Thyroid gland (tissue), 4 donors: ENCODE results near the gene HLCS. TPM values are rescaled to one million over a fixed set of nuclear protein-coding genes. Genes with fewer than 3 reads are reported as not detected.

ENCODE experiments used
- DNase-seq, 2 donors: peaks; one replicate each; pipeline ENCODE4 v3.0.0-alpha.2; 2019
- H3K27ac ChIP-seq, 3 donors: fragments of 200-600 bp; sonication (generic); 1 replicate in 2 of 3; 2 replicates in 1 of 3; pipeline ENCODE4 v1.5.1; 2016 to 2019; ENCODE audit warnings: mild to moderate bottlenecking in 1 of 3, moderate library complexity in 1 of 3
- H3K27me3 ChIP-seq: fragments of 200-600 bp; sonication (generic); one replicate; pipeline ENCODE4 v1.5.1; 2019
- H3K36me3 ChIP-seq, 2 donors: fragments of 200-600 bp; sonication (generic); one replicate each; pipeline ENCODE4 v1.5.1; 2016 to 2019
- H3K4me1 ChIP-seq, 2 donors: fragments of 200-600 bp; sonication (generic); one replicate each; pipeline ENCODE4 v1.5.1; 2017 to 2019
- H3K4me3 ChIP-seq, 3 donors: fragments of 200-600 bp; sonication (generic); replicated peaks in 1 of 3; 1 replicate in 2 of 3; 2 replicates in 1 of 3; pipeline ENCODE4 v1.5.1; 2016; ENCODE audit warnings: mild to moderate bottlenecking in 1 of 3
- H3K9me3 ChIP-seq: fragments of 200-600 bp; sonication (generic); one replicate; pipeline ENCODE4 v1.5.1; 2017
- CTCF ChIP-seq, 6 experiments: fragments of 200-600 bp in 3 of 6; fragments of 450-650 bp in 3 of 6; sonication (generic) in 3 of 6; IDR thresholded peaks; one replicate each; pipeline ENCODE4 v1.5.1; 2016 to 2019; ENCODE audit warnings: antibody characterized with exemption in 6 of 6, mild to moderate bottlenecking in 2 of 6, inconsistent platforms in 1 of 6, moderate library complexity in 1 of 6
- POLR2A ChIP-seq, 2 donors: fragments of 450-650 bp; IDR thresholded peaks; one replicate each; pipeline ENCODE4 v1.6.1; 2017; ENCODE audit warnings: antibody characterized with exemption in 2 of 2, mild to moderate bottlenecking in 2 of 2, moderate library complexity in 1 of 2
- WGBS, 2 donors: methylation state at CpG; one replicate each; pipeline ENCODE4 v1.1.5; 2017; 5-methylcytosine and 5-hydroxymethylcytosine counted together
- intact Hi-C: fragments of 100-400 bp; cut with DNase I; formaldehyde crosslinking; loops from one replicate; pipeline ENCODE4 v1.15.1; 2023
- total RNA-seq, 4 donors: library from RNA; depleted of rRNA; stranded (reverse); fragments of >200 nt; gene quantifications; one replicate each; pipeline ENCODE4 v1.2.3, GENCODE V29; 2016

The HLCS gene
- total RNA-seq, 4 donors from 2014 or later = 34.2 to 70.7 (median 43.4) TPM

- Histone ChIP-seq H3K27me3 (no peaks in the 10 kb centered on the region), H3K4me1 (peaks cover 0 to 5% of the 10 kb centered on the region in 2 donors), H3K27ac (no peak overlapping the region), H3K36me3 (no peaks in the 10 kb centered on the region), H3K4me3 (no peak overlapping the region), H3K9me3 (no peaks in the 10 kb centered on the region)
- 94% methylated on average over 13 of the region's 13 CpGs for WGBS, 2 donors
- intact Hi-C loops = no loop called here
- no peak for TF ChIP-seq POLR2A (IDR thresholded peaks at IDR 0.05)
- TF ChIP-seq CTCF (IDR thresholded peaks at IDR 0.05) = no peak
- DNase-seq = no peak
Observed at GRCh38 chr21:36803051-36803645, 163.3 kb downstream of the HLCS start.

- no peaks in the 10 kb centered on the region for H3K36me3 ChIP-seq
- H3K27ac ChIP-seq = no peak overlapping the region
- no peaks in the 10 kb centered on the region for H3K9me3 ChIP-seq
- no peak for DNase-seq
- H3K4me1 ChIP-seq = peaks cover 0 to 5% of the 10 kb centered on the region in 2 donors
- intact Hi-C loops = no loop called here
- H3K27me3 ChIP-seq = no peaks in the 10 kb centered on the region
- no peak overlapping the region for H3K4me3 ChIP-seq
- WGBS, 2 donors = 98 to 99% methylated on average over 4 of the region's 4 CpGs
- TF ChIP-seq CTCF (IDR thresholded peaks at IDR 0.05) = no peak
- no peak for TF ChIP-seq POLR2A (IDR thresholded peaks at IDR 0.05)
Observed at GRCh38 chr21:36800734-36801133, 165.7 kb downstream of the HLCS start.

- no peak for DNase-seq
- WGBS, 2 donors = 88 to 92% methylated on average over 5 of the region's 5 CpGs
- peaks cover 0 to 5% of the 10 kb centered on the region in 2 donors for H3K4me1 ChIP-seq
- H3K27ac ChIP-seq = no peak overlapping the region
- H3K4me3 ChIP-seq = no peak overlapping the region
- intact Hi-C loops = no loop called here
- no peaks in the 10 kb centered on the region for H3K27me3 ChIP-seq
- TF ChIP-seq CTCF (IDR thresholded peaks at IDR 0.05) (no peak), POLR2A (IDR thresholded peaks at IDR 0.05) (no peak)
- H3K9me3 ChIP-seq = no peaks in the 10 kb centered on the region
- no peaks in the 10 kb centered on the region for H3K36me3 ChIP-seq
Observed at GRCh38 chr21:36799869-36800268, 166.6 kb downstream of the HLCS start.

GRCh38 chr21:36798491-36798890, 168.0 kb downstream of the HLCS start:
- H3K4me1 ChIP-seq = no peaks in the 10 kb centered on the region
- no peaks in the 10 kb centered on the region for H3K27me3 ChIP-seq
- intact Hi-C loops = no loop called here
- H3K4me3 ChIP-seq = no peak overlapping the region
- DNase-seq = no peak
- TF ChIP-seq POLR2A (IDR thresholded peaks at IDR 0.05) (no peak), CTCF (IDR thresholded peaks at IDR 0.05) (no peak)
- H3K9me3 ChIP-seq = no peaks in the 10 kb centered on the region
- H3K27ac ChIP-seq = no peak overlapping the region
- H3K36me3 ChIP-seq = no peaks in the 10 kb centered on the region

GRCh38 chr21:36796070-36796469, 170.4 kb downstream of the HLCS start:
- no peak overlapping the region for H3K27ac ChIP-seq
- no peaks in the 10 kb centered on the region for H3K9me3 ChIP-seq
- H3K36me3 ChIP-seq = no peaks in the 10 kb centered on the region
- no peak overlapping the region for H3K4me3 ChIP-seq
- no peaks in the 10 kb centered on the region for H3K27me3 ChIP-seq
- TF ChIP-seq CTCF (IDR thresholded peaks at IDR 0.05) = no peak
- TF ChIP-seq POLR2A (IDR thresholded peaks at IDR 0.05) = no peak
- intact Hi-C loops = no loop called here
- no peaks in the 10 kb centered on the region for H3K4me1 ChIP-seq
- WGBS, 2 donors = 87 to 92% methylated on average over 2 of the region's 2 CpGs
- no peak for DNase-seq
